SK-N-SH (cell line): ENCODE measurements around the gene NYAP2. TPM values are rescaled to one million over a fixed set of nuclear protein-coding genes. Genes with fewer than 3 reads are reported as not detected.

ENCODE experiments used
- CTCF ChIA-PET: fragments of 300-600, 350-600 bp; formaldehyde crosslinking; extraction: SDS; loops from one replicate; lab custom pipeline; 2021; lab: Yijun Ruan, JAX
- POLR2A ChIA-PET: fragments of 350-600 bp; sonication (Branson Sonifier 250); formaldehyde crosslinking; extraction: SDS; loops from one replicate; lab custom pipeline; 2020; ENCODE audit warnings: antibody characterized with exemption, inconsistent platforms; lab: Yijun Ruan, JAX
- DNase-seq: peaks from one replicate; pipeline ENCODE4 v3.0.0; 2012
- H2AFZ ChIP-seq: fragments of 200-600 bp; sonication (generic); 2 replicates; pipeline ENCODE4 v1.8.1; 2016; ENCODE audit warnings: antibody characterized with exemption, mild to moderate bottlenecking, low read depth
- H3F3A ChIP-seq: fragments of 200-600 bp; sonication (generic); replicated peaks from 2 replicates; pipeline ENCODE3; 2016; ENCODE audit warnings: antibody characterized with exemption, mild to moderate bottlenecking; ENCODE audit not compliant: insufficient read depth
- H3K27ac ChIP-seq, 2 experiments: fragments of 200-500 bp in 1 of 2; fragments of 200-600 bp in 1 of 2; sonication (Bioruptor generic) in 1 of 2; sonication (generic), shearing (Covaris generic) in 1 of 2; 2 replicates each; pipeline versions ENCODE4 v1.5.1 to v1.6.1; 2014 to 2016; ENCODE audit warnings: low read depth in 2 of 2, inconsistent platforms in 1 of 2, low read length in 1 of 2, mild to moderate bottlenecking in 1 of 2, mixed read lengths in 1 of 2
- H3K27me3 ChIP-seq: fragments of 200-600 bp; sonication (generic), shearing (Covaris generic); 2 replicates; pipeline ENCODE4 v1.6.1; 2016; ENCODE audit warnings: mixed run types; ENCODE audit not compliant: insufficient read depth
- H3K36me3 ChIP-seq, 2 experiments: fragments of 200-500 bp in 1 of 2; fragments of 200-600 bp in 1 of 2; sonication (Bioruptor generic) in 1 of 2; sonication (generic) in 1 of 2; replicated peaks in 1 of 2; 2 replicates each; pipeline versions ENCODE3 to v1.5.1; 2014 to 2016; ENCODE audit warnings: low read length in 1 of 2, mild to moderate bottlenecking in 1 of 2; ENCODE audit not compliant: insufficient read depth in 2 of 2, control insufficient read depth in 1 of 2
- H3K4me1 ChIP-seq, 2 experiments: fragments of 200-500 bp in 1 of 2; fragments of 200-600 bp in 1 of 2; sonication (Bioruptor generic) in 1 of 2; sonication (generic), shearing (Covaris generic) in 1 of 2; 2 replicates each; pipeline versions ENCODE4 v1.5.1 to v1.6.1; 2014 to 2016; ENCODE audit warnings: low read depth in 1 of 2, low read length in 1 of 2, mixed run types in 1 of 2; ENCODE audit not compliant: insufficient read depth in 2 of 2, control insufficient read depth in 1 of 2
- H3K4me2 ChIP-seq: fragments of 200-600 bp; sonication (generic), shearing (Covaris generic); 2 replicates; pipeline ENCODE4 v1.6.1; 2017; ENCODE audit warnings: mixed run types
- H3K4me3 ChIP-seq, 2 experiments: fragments of 200-500 bp in 1 of 2; fragments of 200-600 bp in 1 of 2; sonication (Bioruptor generic) in 1 of 2; sonication (generic), shearing (Covaris generic) in 1 of 2; 2 replicates each; pipeline versions ENCODE4 v1.5.1 to v1.8.1; 2014 to 2016; ENCODE audit warnings: low read depth in 2 of 2, inconsistent platforms in 1 of 2, low read length in 1 of 2, mild to moderate bottlenecking in 1 of 2, mixed read lengths in 1 of 2, moderate library complexity in 1 of 2
- H3K79me2 ChIP-seq: fragments of 200-600 bp; sonication (generic); 2 replicates; pipeline ENCODE4 v1.8.1; 2017; ENCODE audit warnings: mild to moderate bottlenecking; ENCODE audit not compliant: insufficient read depth
- H3K9ac ChIP-seq: fragments of 200-600 bp; sonication (generic); 2 replicates; pipeline ENCODE4 v1.6.1; 2017; ENCODE audit warnings: mixed run types
- H3K9me2 ChIP-seq: fragments of 200-600 bp; sonication (generic); 2 replicates; pipeline ENCODE4 v1.6.1; 2017; ENCODE audit warnings: mixed run types
- H3K9me3 ChIP-seq: fragments of 200-600 bp; sonication (generic); 2 replicates; pipeline ENCODE4 v1.6.1; 2017; ENCODE audit warnings: mixed run types, mild to moderate bottlenecking, moderate library complexity
- H4K20me1 ChIP-seq: fragments of 200-600 bp; sonication (generic); 2 replicates; pipeline ENCODE4 v1.6.1; 2017; ENCODE audit warnings: mild to moderate bottlenecking, mixed run types; ENCODE audit not compliant: insufficient read depth
- EP300 ChIP-seq, 2 experiments: IDR thresholded peaks; 2 replicates each; pipeline versions ENCODE4 v1.4.0 to v1.6.1; 2012; ENCODE audit warnings: borderline replicate concordance in 1 of 2, low read depth in 1 of 2, low read length in 1 of 2
- FOSL2 ChIP-seq: IDR thresholded peaks from 2 replicates; pipeline ENCODE4 v1.4.0; 2012; ENCODE audit warnings: low read depth, mild to moderate bottlenecking, moderate library complexity, borderline replicate concordance
- FOXM1 ChIP-seq: IDR thresholded peaks from 2 replicates; pipeline ENCODE4 v1.4.0; 2012; ENCODE audit warnings: low read depth, mild to moderate bottlenecking
- GABPA ChIP-seq: IDR thresholded peaks from 2 replicates; pipeline ENCODE4 v1.4.0; 2012; ENCODE audit warnings: low read depth, mild to moderate bottlenecking
- IRF3 ChIP-seq: fragments of 150-350 bp; IDR thresholded peaks from 2 replicates; pipeline ENCODE4 v1.6.1; 2016; ENCODE audit warnings: mild to moderate bottlenecking, low read depth, low read length
- MXI1 ChIP-seq: IDR thresholded peaks from 2 replicates; pipeline ENCODE4 v1.6.1; 2012; ENCODE audit warnings: mild to moderate bottlenecking, low read depth, low read length, improper control_type of control experiment
- NRF1 ChIP-seq: IDR thresholded peaks from 2 replicates; pipeline ENCODE4 v1.6.1; 2012; ENCODE audit warnings: low read depth, mild to moderate bottlenecking, low read length
- POLR2AphosphoS5 ChIP-seq: IDR thresholded peaks from 2 replicates; pipeline ENCODE4 v1.6.1; 2012; ENCODE audit warnings: low read depth, low read length
- RAD21 ChIP-seq: IDR thresholded peaks from 2 replicates; pipeline ENCODE4 v1.6.1; 2012; ENCODE audit warnings: mild to moderate bottlenecking, low read length
- REST ChIP-seq: IDR thresholded peaks from 2 replicates; pipeline ENCODE4 v1.6.1; 2012; ENCODE audit warnings: mild to moderate bottlenecking, low read depth, low read length, moderate library complexity
- SMC3 ChIP-seq: IDR thresholded peaks from 2 replicates; pipeline ENCODE4 v1.6.1; 2012; ENCODE audit warnings: low read depth, low read length, improper control_type of control experiment
- TEAD4 ChIP-seq: IDR thresholded peaks from 2 replicates; pipeline ENCODE4 v1.4.0; 2012; ENCODE audit warnings: mild to moderate bottlenecking, borderline replicate concordance; ENCODE audit not compliant: insufficient read depth
- ZBTB33 ChIP-seq: IDR thresholded peaks from 2 replicates; pipeline ENCODE4 v1.4.0; 2012; ENCODE audit warnings: low read depth, borderline replicate concordance
- polyA plus RNA-seq, 3 experiments: library from polyadenylated mRNA; depleted of rRNA; stranded (reverse); fragments of >200 nt; gene quantifications; 2 replicates each; pipeline ENCODE4 v1.2.3, GENCODE V29; 2012

NYAP2 gene
- polyA plus RNA-seq, 1 of the 3 experiments (the other 2 are of a cell fraction): not detected

GRCh38 chr2:225515033-225515432, 115.5 kb downstream of the NYAP2 start:
- Histone ChIP-seq H3K9me2 (no peaks in the 10 kb centered on the region), H3K27me3 (no peaks in the 10 kb centered on the region), H3K79me2 (no peaks in the 10 kb centered on the region), H3K4me1 (no peaks in the 10 kb centered on the region), H3K27ac (no peak overlapping the region), H3F3A (no peaks in the 10 kb centered on the region), H3K9me3 (no peaks in the 10 kb centered on the region), H3K36me3 (no peaks in the 10 kb centered on the region), H2AFZ (no peak overlapping the region), H4K20me1 (no peaks in the 10 kb centered on the region), H3K4me2 (no peak overlapping the region), H3K4me3 (no peak overlapping the region), H3K9ac (no peak overlapping the region)
- CTCF ChIA-PET: no interaction called here
- no peak for DNase-seq
- POLR2A ChIA-PET: no interaction called here
- TF ChIP-seq ZBTB33: no peak
- no peak for TF ChIP-seq RAD21
- TF ChIP-seq POLR2AphosphoS5: no peak
- no peak for TF ChIP-seq FOSL2
- TF ChIP-seq NRF1: no peak
- TF ChIP-seq REST: no peak
- no peak for TF ChIP-seq GABPA
- no peak for TF ChIP-seq SMC3
- no peak for TF ChIP-seq TEAD4
- no peak for TF ChIP-seq FOXM1
- no peak for TF ChIP-seq EP300 (IDR thresholded peaks at IDR 0.05; ENCODE audit: borderline replicate concordance in 1 of 2, low read depth in 1 of 2, low read length in 1 of 2)
- no peak for TF ChIP-seq MXI1
- no peak for TF ChIP-seq IRF3
